ENCODE data around the gene NAGPA. TPM values are rescaled to one million over a fixed set of nuclear protein-coding genes. Genes with fewer than 3 reads are reported as not detected.

NAGPA gene
- polyA plus RNA-seq, 1 of the 3 experiments (the other 2 are of a cell fraction) = 16.5 TPM

GRCh38 chr16:5018793-5019192, 14.9 kb downstream of the NAGPA start:
- H3K9me2 ChIP-seq = no peaks in the 10 kb centered on the region
- no peaks in the 10 kb centered on the region for H3K4me1 ChIP-seq (ENCODE audit: control insufficient read depth in 1 of 2, insufficient read depth in 2 of 2, low read depth in 1 of 2, low read length in 1 of 2)
- H4K20me1 ChIP-seq (ENCODE audit: insufficient read depth) = no peaks in the 10 kb centered on the region
- H2AFZ ChIP-seq (ENCODE audit: low read depth) = no peak overlapping the region
- no peaks in the 10 kb centered on the region for H3K36me3 ChIP-seq (replicated peaks in 1 of 2; ENCODE audit: control insufficient read depth in 1 of 2, insufficient read depth in 2 of 2, low read length in 1 of 2)
- DNase-seq = no peak
- H3K9me3 ChIP-seq = no peaks in the 10 kb centered on the region
- TF ChIP-seq SMC3 (IDR thresholded peaks at IDR 0.05; ENCODE audit: low read depth, low read length) = no peak
- TF ChIP-seq USF2 (IDR thresholded peaks at IDR 0.05; ENCODE audit: borderline replicate concordance, low read depth, low read length) = no peak
- no peak for TF ChIP-seq CHD2 (IDR thresholded peaks at IDR 0.05; ENCODE audit: low read length, partially characterized antibody)
- no peak for TF ChIP-seq EZH2phosphoT487 (IDR thresholded peaks at IDR 0.05; ENCODE audit: borderline replicate concordance, low read depth)
- no peak for TF ChIP-seq RXRA (IDR thresholded peaks at IDR 0.05; ENCODE audit: borderline replicate concordance, low read depth)
- TF ChIP-seq RCOR1 (IDR thresholded peaks at IDR 0.05; ENCODE audit: low read length) = no peak
- TF ChIP-seq USF1 (IDR thresholded peaks at IDR 0.05; ENCODE audit: borderline replicate concordance, low read depth) = no peak
- TF ChIP-seq MXI1 (IDR thresholded peaks at IDR 0.05; ENCODE audit: low read depth, low read length) = no peak
- no peak for TF ChIP-seq FOSL2 (IDR thresholded peaks at IDR 0.05; ENCODE audit: borderline replicate concordance, low read depth)
- TF ChIP-seq JUND (IDR thresholded peaks at IDR 0.05) = no peak
- TF ChIP-seq ZBTB33 (IDR thresholded peaks at IDR 0.05; ENCODE audit: borderline replicate concordance, low read depth) = no peak
- TF ChIP-seq TAF1 (IDR thresholded peaks at IDR 0.05; ENCODE audit: borderline replicate concordance, low read depth, low read length) = no peak
- no peak for TF ChIP-seq TEAD4 (IDR thresholded peaks at IDR 0.05; ENCODE audit: borderline replicate concordance, insufficient read depth)
- TF ChIP-seq NFIC (IDR thresholded peaks at IDR 0.05; ENCODE audit: borderline replicate concordance) = no peak
- H3K9ac ChIP-seq = no peak overlapping the region
- no peaks in the 10 kb centered on the region for H3F3A ChIP-seq (replicated peaks; ENCODE audit: insufficient read depth)
- peaks cover 18% of the 10 kb centered on the region; the same call in 1 of the 2 replicates for H3K27me3 ChIP-seq (ENCODE audit: insufficient read depth)
- no peak overlapping the region for H3K27ac ChIP-seq (ENCODE audit: low read depth in 2 of 2, low read length in 1 of 2)
- H3K4me2 ChIP-seq = no peak overlapping the region
- POLR2A ChIA-PET = interaction anchor here (1.0 kb wide), 1 partner anchor 14 kb away, joined by 3 read pairs; no protein-coding TSS in a partner anchor
- no peak overlapping the region for H3K4me3 ChIP-seq (ENCODE audit: low read depth in 2 of 2, low read length in 1 of 2)
- CTCF ChIA-PET = no interaction called here
- no peaks in the 10 kb centered on the region for H3K79me2 ChIP-seq (ENCODE audit: insufficient read depth)
- 40% methylated on average over 9 of the region's 9 CpGs for WGBS (ENCODE audit: low lambda C conversion rate)

- Histone ChIP-seq H3K36me3 (replicated peaks in 1 of 2; ENCODE audit: control insufficient read depth in 1 of 2, insufficient read depth in 2 of 2, low read length in 1 of 2) (no peaks in the 10 kb centered on the region), H3K4me1 (ENCODE audit: control insufficient read depth in 1 of 2, insufficient read depth in 2 of 2, low read depth in 1 of 2, low read length in 1 of 2) (no peaks in the 10 kb centered on the region), H3K9me3 (no peaks in the 10 kb centered on the region), H3K27ac (ENCODE audit: low read depth in 2 of 2, low read length in 1 of 2) (no peak overlapping the region), H3K4me2 (no peak overlapping the region), H4K20me1 (ENCODE audit: insufficient read depth) (no peaks in the 10 kb centered on the region), H3K9me2 (no peaks in the 10 kb centered on the region), H3F3A (replicated peaks; ENCODE audit: insufficient read depth) (no peaks in the 10 kb centered on the region), H3K27me3 (ENCODE audit: insufficient read depth) (peaks cover 18% of the 10 kb centered on the region; the same call in 1 of the 2 replicates), H3K4me3 (ENCODE audit: low read depth in 2 of 2, low read length in 1 of 2) (no peak overlapping the region), H2AFZ (ENCODE audit: low read depth) (no peak overlapping the region), H3K79me2 (ENCODE audit: insufficient read depth) (no peaks in the 10 kb centered on the region), H3K9ac (no peak overlapping the region)
- ChIA-PET CTCF (no interaction called here), POLR2A (no interaction called here)
- no peak for DNase-seq
- no peak for TF ChIP-seq NFIC (IDR thresholded peaks at IDR 0.05; ENCODE audit: borderline replicate concordance)
- no peak for TF ChIP-seq FOXM1 (IDR thresholded peaks at IDR 0.05; ENCODE audit: low read depth)
- no peak for TF ChIP-seq EP300 (IDR thresholded peaks at IDR 0.05; ENCODE audit: borderline replicate concordance in 1 of 2, low read depth in 1 of 2, low read length in 1 of 2)
- no peak for TF ChIP-seq RXRA (IDR thresholded peaks at IDR 0.05; ENCODE audit: borderline replicate concordance, low read depth)
- no peak for TF ChIP-seq GATA2 (CRISPR knock-in tag; IDR thresholded peaks at IDR 0.05)
- TF ChIP-seq NRF1 (IDR thresholded peaks at IDR 0.05; ENCODE audit: low read depth, low read length) = no peak
- WGBS (ENCODE audit: low lambda C conversion rate) = 74% methylated on average over 5 of the region's 5 CpGs
These were observed 16.1 kb downstream of the NAGPA start for GRCh38 chr16:5017678-5017969.

Data from SK-N-SH (cell line).